OCI-LY7 (cell line): Measurements from ENCODE around the gene RETREG1. TPM values are rescaled to one million over a fixed set of nuclear protein-coding genes. Genes with fewer than 3 reads are reported as not detected.

Experiments used
- BruUV-seq: library from RNA; stranded (reverse); fragments of 400-500 nt; replicated peaks from 2 replicates; lab custom pipeline; 2021; lab: Mats Ljungman, UMichigan
- CTCF ChIA-PET: fragments of 300-600 bp; sonication (Branson Sonifier 250); formaldehyde crosslinking; loops from one replicate; lab custom pipeline; 2022; ENCODE audit warnings: antibody characterized with exemption; ENCODE audit not compliant: unreplicated experiment; lab: Charles Lee
- POLR2A ChIA-PET: fragments of 300-600 bp; sonication (Branson Sonifier 250); formaldehyde crosslinking; loops from one replicate; lab custom pipeline; 2022; ENCODE audit warnings: antibody characterized with exemption; lab: Charles Lee
- DNase-seq: peaks from one replicate; pipeline ENCODE4 v3.0.0-alpha.2; 2015; ENCODE audit warnings: low spot score
- H2AFZ ChIP-seq: fragments of 200-600 bp; sonication (generic), shearing (Covaris generic); 2 replicates; pipeline ENCODE4 v1.6.1; 2014; ENCODE audit warnings: mild to moderate bottlenecking, antibody characterized with exemption, low read length, moderate library complexity
- H3K27ac ChIP-seq: fragments of 200-600 bp; sonication (generic); 2 replicates; pipeline ENCODE4 v1.5.1; 2014; ENCODE audit warnings: mixed run types, low read depth, mild to moderate bottlenecking, moderate library complexity, low read length, inconsistent platforms; ENCODE audit not compliant: poor library complexity, severe bottlenecking
- H3K36me3 ChIP-seq: fragments of 200-600 bp; sonication (generic); 2 replicates; pipeline ENCODE4 v1.6.1; 2014; ENCODE audit warnings: mild to moderate bottlenecking, antibody characterized with exemption, low read length, moderate library complexity, mixed read lengths; ENCODE audit not compliant: insufficient read depth
- H3K4me1 ChIP-seq: fragments of 200-600 bp; sonication (generic); 2 replicates; pipeline ENCODE4 v1.5.1; 2014; ENCODE audit warnings: mild to moderate bottlenecking, low read length; ENCODE audit not compliant: insufficient read depth, poor library complexity, severe bottlenecking
- H3K4me2 ChIP-seq: fragments of 200-600 bp; sonication (generic); 2 replicates; pipeline ENCODE4 v1.6.1; 2014; ENCODE audit warnings: mild to moderate bottlenecking, low read length
- H3K4me3 ChIP-seq: fragments of 200-600 bp; sonication (generic); 2 replicates; pipeline ENCODE4 v1.5.1; 2014; ENCODE audit warnings: mild to moderate bottlenecking, low read depth, low read length; ENCODE audit not compliant: poor library complexity, severe bottlenecking
- H3K79me2 ChIP-seq: fragments of 200-600 bp; sonication (generic); 2 replicates; pipeline ENCODE4 v1.6.1; 2016; ENCODE audit warnings: low read depth, mild to moderate bottlenecking, low read length, moderate library complexity, mixed read lengths; ENCODE audit not compliant: insufficient read depth
- H3K9me2 ChIP-seq: fragments of 200-600 bp; sonication (generic); 2 replicates; pipeline ENCODE4 v1.6.1; 2016; ENCODE audit warnings: mild to moderate bottlenecking, low read length, mixed read lengths; ENCODE audit not compliant: insufficient read depth
- H3K9me3 ChIP-seq: fragments of 200-600 bp; sonication (generic); 2 replicates; pipeline ENCODE4 v1.6.1; 2014; ENCODE audit warnings: mild to moderate bottlenecking, mixed run types, low read length, mixed read lengths
- H4K20me1 ChIP-seq: fragments of 200-600 bp; sonication (generic); 2 replicates; pipeline ENCODE4 v1.6.1; 2014; ENCODE audit warnings: mild to moderate bottlenecking, antibody characterized with exemption, low read length, moderate library complexity, mixed read lengths; ENCODE audit not compliant: insufficient read depth
- CTCF ChIP-seq: fragments of 200-600 bp; sonication (generic); conservative IDR thresholded peaks from 2 replicates; pipeline ENCODE4 v1.5.1; 2014; ENCODE audit warnings: mild to moderate bottlenecking, antibody characterized with exemption, low read length, moderate library complexity, mixed read lengths
- EZH2phosphoT487 ChIP-seq: fragments of 200-600 bp; sonication (generic); IDR thresholded peaks from 2 replicates; pipeline ENCODE4 v1.6.1; 2018; ENCODE audit warnings: low read depth, borderline replicate concordance, mild to moderate bottlenecking, mixed run types, antibody characterized with exemption, low read length, moderate library complexity, mixed read lengths
- intact Hi-C: fragments of 100-400 bp; cut with micrococcal nuclease; formaldehyde crosslinking; loops from one replicate; pipeline ENCODE4 v1.10.0; 2022; ENCODE audit not compliant: unreplicated experiment
- total RNA-seq, 2 experiments: library from RNA; depleted of rRNA in 1 of 2; stranded (reverse); fragments of >200 nt in 1 of 2; shearing (Covaris generic) in 1 of 2; gene quantifications; 2 replicates each; pipeline ENCODE4 v1.2.3, GENCODE V29; 2014 to 2022

The RETREG1 gene
- total RNA-seq, 2 experiments from 2014 or later: 2.4 to 2.6 TPM

GRCh38 chr5:16531063-16531648 is 85.6 kb downstream of the RETREG1 start:
- Histone ChIP-seq H3K9me3 (no peaks in the 10 kb centered on the region), H3K36me3 (no peaks in the 10 kb centered on the region), H3K79me2 (no peaks in the 10 kb centered on the region), H3K4me3 (no peak overlapping the region), H3K4me2 (no peak overlapping the region), H3K4me1 (no peaks in the 10 kb centered on the region), H3K9me2 (no peaks in the 10 kb centered on the region), H2AFZ (no peak overlapping the region), H4K20me1 (no peaks in the 10 kb centered on the region), H3K27ac (no peak overlapping the region)
- TF ChIP-seq CTCF (no peak), EZH2phosphoT487 (no peak)
- intact Hi-C loops: no loop called here
- no peak for DNase-seq
- ChIA-PET CTCF (no interaction called here), POLR2A (interaction anchor here (0.5 kb wide), 1 partner anchor 19 kb away, joined by 3 read pairs; no protein-coding TSS in a partner anchor)
- no TSS peak for BruUV-seq

GRCh38 chr5:16529306-16529705 is 87.5 kb downstream of the RETREG1 start:
- Histone ChIP-seq H3K79me2 (no peaks in the 10 kb centered on the region), H3K36me3 (no peaks in the 10 kb centered on the region), H3K4me2 (no peak overlapping the region), H3K9me2 (no peaks in the 10 kb centered on the region), H3K9me3 (no peaks in the 10 kb centered on the region), H4K20me1 (no peaks in the 10 kb centered on the region), H3K4me3 (no peak overlapping the region), H3K27ac (no peak overlapping the region), H3K4me1 (no peaks in the 10 kb centered on the region), H2AFZ (no peak overlapping the region)
- no peak for TF ChIP-seq EZH2phosphoT487
- TF ChIP-seq CTCF: no peak
- no peak for DNase-seq
- CTCF ChIA-PET: no interaction called here
- no TSS peak for BruUV-seq
- POLR2A ChIA-PET: no interaction called here
- intact Hi-C loops: no loop called here

GRCh38 chr5:16528382-16529110 is 88.3 kb downstream of the RETREG1 start:
- ChIA-PET POLR2A (interaction anchor here (0.6 kb wide), 1 partner anchor 52 kb away, joined by 3 read pairs; no protein-coding TSS in a partner anchor), CTCF (no interaction called here)
- Histone ChIP-seq H3K36me3 (no peaks in the 10 kb centered on the region), H3K27ac (no peak overlapping the region), H4K20me1 (no peaks in the 10 kb centered on the region), H3K4me3 (no peak overlapping the region), H3K4me2 (no peak overlapping the region), H3K4me1 (no peaks in the 10 kb centered on the region), H3K79me2 (no peaks in the 10 kb centered on the region), H3K9me3 (no peaks in the 10 kb centered on the region), H2AFZ (no peak overlapping the region), H3K9me2 (no peaks in the 10 kb centered on the region)
- intact Hi-C loops: no loop called here
- BruUV-seq: no TSS peak
- DNase-seq: no peak
- no peak for TF ChIP-seq EZH2phosphoT487
- TF ChIP-seq CTCF: no peak
